Keratinocyte (primary cell): ENCODE data around the gene LDB2. TPM values are rescaled to one million over a fixed set of nuclear protein-coding genes. Genes with fewer than 3 reads are reported as not detected.

Experiments
- DNase-seq: peaks from one replicate; pipeline ENCODE4 v3.0.0-alpha.2; 2011; ENCODE audit warnings: low read depth, missing footprints, low spot score
- FAIRE-seq: peaks from 2 replicates; lab custom pipeline; 2011; peaks lifted over from hg19 to GRCh38; lab: Jason Lieb, UNC
- H2AFZ ChIP-seq: 2 replicates; pipeline ENCODE4 v1.6.0; 2012; ENCODE audit warnings: low read length, control low read depth, inconsistent platforms; ENCODE audit not compliant: control insufficient read depth
- H3K27ac ChIP-seq: 2 replicates; pipeline ENCODE4 v1.5.1; 2011; ENCODE audit warnings: low read length; ENCODE audit not compliant: control insufficient read depth, insufficient read depth
- H3K27me3 ChIP-seq: 3 replicates; pipeline ENCODE4 v1.6.0; 2011; ENCODE audit warnings: low read length; ENCODE audit not compliant: control insufficient read depth, insufficient read depth; ENCODE audit errors: extremely low read depth
- H3K36me3 ChIP-seq, 2 experiments: 2 replicates in 1 of 2; 3 replicates in 1 of 2; pipeline ENCODE4 v1.5.1; 2011; ENCODE audit warnings: low read length in 2 of 2, mild to moderate bottlenecking in 1 of 2; ENCODE audit not compliant: control insufficient read depth in 2 of 2, insufficient read depth in 2 of 2; ENCODE audit errors: extremely low read depth in 1 of 2
- H3K4me1 ChIP-seq: 3 replicates; pipeline ENCODE4 v1.5.1; 2011; ENCODE audit warnings: low read length; ENCODE audit not compliant: control insufficient read depth, insufficient read depth; ENCODE audit errors: extremely low read depth
- H3K4me2 ChIP-seq: 3 replicates; pipeline ENCODE4 v1.6.0; 2011; ENCODE audit warnings: low read depth, low read length; ENCODE audit not compliant: control insufficient read depth, insufficient read depth; ENCODE audit errors: extremely low read depth
- H3K4me3 ChIP-seq, 3 experiments: fragments of 200-600 bp in 1 of 3; sonication (generic) in 1 of 3; 2 replicates in 2 of 3; 3 replicates in 1 of 3; pipeline ENCODE4 v1.5.1; 2011 to 2016; ENCODE audit warnings: low read length in 3 of 3, mild to moderate bottlenecking in 3 of 3, control low read depth in 2 of 3, inconsistent platforms in 1 of 3, low read depth in 1 of 3, mixed read lengths in 1 of 3, mixed run types in 1 of 3, moderate library complexity in 1 of 3; ENCODE audit not compliant: control insufficient read depth in 2 of 3, insufficient read depth in 2 of 3; ENCODE audit errors: extremely low read depth in 1 of 3
- H3K79me2 ChIP-seq: 2 replicates; pipeline ENCODE4 v1.6.0; 2012; ENCODE audit warnings: low read length; ENCODE audit not compliant: control insufficient read depth, insufficient read depth
- H3K9ac ChIP-seq: 3 replicates; pipeline ENCODE4 v1.6.0; 2011; ENCODE audit warnings: low read length; ENCODE audit not compliant: control insufficient read depth, insufficient read depth; ENCODE audit errors: extremely low read depth
- H3K9me1 ChIP-seq: 3 replicates; pipeline ENCODE4 v1.6.0; 2011; ENCODE audit warnings: low read length; ENCODE audit not compliant: control insufficient read depth, insufficient read depth; ENCODE audit errors: extremely low read depth
- H3K9me3 ChIP-seq: 2 replicates; pipeline ENCODE4 v1.5.1; 2012; ENCODE audit warnings: low read depth, low read length; ENCODE audit not compliant: control insufficient read depth
- H4K20me1 ChIP-seq: 3 replicates; pipeline ENCODE4 v1.6.0; 2011; ENCODE audit warnings: low read length; ENCODE audit not compliant: control insufficient read depth, insufficient read depth; ENCODE audit errors: extremely low read depth
- EZH2 ChIP-seq: IDR thresholded peaks from one replicate; pipeline ENCODE4 v1.6.1; 2012; ENCODE audit warnings: inconsistent platforms, mild to moderate bottlenecking, low read length, moderate library complexity
- dilution Hi-C: fragments of 300-500 bp; cut with MboI; formaldehyde crosslinking; loops from one replicate; pipeline ENCODE4 v1.7.0; 2020; ENCODE audit warnings: low sequenced_read_pairs; ENCODE audit not compliant: extremely low pct_ligation_motif_present
- polyA plus RNA-seq, 5 experiments: library from polyadenylated mRNA; depleted of rRNA in 3 of 5; stranded (reverse) in 3 of 5; stranded (forward) in 1 of 5; unstranded in 1 of 5; fragments of >200 nt; gene quantifications; 1 replicate in 1 of 5; 2 replicates in 3 of 5; 3 replicates in 1 of 5; pipeline versions ENCODE4 v1.2.1 to v1.2.3, GENCODE V29; 2011 to 2012; ENCODE audit warnings: missing spikeins in 2 of 5, low read depth in 1 of 5, low replicate concordance in 1 of 5
- TF ChIP-seq, protein P1 (sequence below), 3 experiments: IDR thresholded peaks in 1 of 3; conservative IDR thresholded peaks in 1 of 3; optimal IDR thresholded peaks in 1 of 3; 2 replicates in 2 of 3; 3 replicates in 1 of 3; pipeline versions ENCODE3 to v1.5.1; 2011; ENCODE audit warnings: low read length in 3 of 3, mild to moderate bottlenecking in 3 of 3, moderate library complexity in 2 of 3, control low read depth in 1 of 3, inconsistent platforms in 1 of 3; ENCODE audit not compliant: insufficient read depth in 2 of 3; ENCODE audit errors: extremely low read depth in 1 of 3

LDB2 gene
- polyA plus RNA-seq, 1 donor (not counting 4 experiments of a cell fraction or from before 2014, with no cell fraction given) = not detected

DNA sequence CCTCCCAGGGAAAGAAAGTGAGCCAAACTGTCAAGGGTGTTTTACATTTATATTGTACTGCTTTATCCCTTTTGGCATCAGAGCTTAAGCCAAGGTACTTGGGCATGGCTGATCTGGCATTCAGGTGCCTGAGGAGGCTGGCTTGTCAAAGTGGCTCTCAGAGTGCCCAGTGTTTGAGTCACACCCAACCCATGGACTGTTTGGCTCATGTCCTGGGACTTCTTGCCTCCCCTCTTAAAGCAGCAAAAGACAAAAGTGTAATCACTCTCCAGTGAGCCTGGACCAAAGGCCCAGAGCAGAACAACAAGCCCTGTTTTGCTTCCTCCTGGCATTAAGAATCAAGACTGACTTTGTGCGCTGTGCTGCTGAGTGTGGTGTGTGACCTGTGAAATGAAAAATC lies 360.5 kb downstream of the LDB2 start:
- no peaks in the 10 kb centered on the region for H4K20me1 ChIP-seq
- H3K9me1 ChIP-seq = no peaks in the 10 kb centered on the region
- no peaks in the 10 kb centered on the region for H3K4me1 ChIP-seq
- TF ChIP-seq, protein P1, sequence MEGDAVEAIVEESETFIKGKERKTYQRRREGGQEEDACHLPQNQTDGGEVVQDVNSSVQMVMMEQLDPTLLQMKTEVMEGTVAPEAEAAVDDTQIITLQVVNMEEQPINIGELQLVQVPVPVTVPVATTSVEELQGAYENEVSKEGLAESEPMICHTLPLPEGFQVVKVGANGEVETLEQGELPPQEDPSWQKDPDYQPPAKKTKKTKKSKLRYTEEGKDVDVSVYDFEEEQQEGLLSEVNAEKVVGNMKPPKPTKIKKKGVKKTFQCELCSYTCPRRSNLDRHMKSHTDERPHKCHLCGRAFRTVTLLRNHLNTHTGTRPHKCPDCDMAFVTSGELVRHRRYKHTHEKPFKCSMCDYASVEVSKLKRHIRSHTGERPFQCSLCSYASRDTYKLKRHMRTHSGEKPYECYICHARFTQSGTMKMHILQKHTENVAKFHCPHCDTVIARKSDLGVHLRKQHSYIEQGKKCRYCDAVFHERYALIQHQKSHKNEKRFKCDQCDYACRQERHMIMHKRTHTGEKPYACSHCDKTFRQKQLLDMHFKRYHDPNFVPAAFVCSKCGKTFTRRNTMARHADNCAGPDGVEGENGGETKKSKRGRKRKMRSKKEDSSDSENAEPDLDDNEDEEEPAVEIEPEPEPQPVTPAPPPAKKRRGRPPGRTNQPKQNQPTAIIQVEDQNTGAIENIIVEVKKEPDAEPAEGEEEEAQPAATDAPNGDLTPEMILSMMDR (optimal IDR thresholded peaks at IDR 0.05 in 1 of 3, IDR thresholded peaks at IDR 0.05 in 1 of 3, conservative IDR thresholded peaks at IDR 0.05 in 1 of 3; ENCODE audit: extremely low read depth in 1 of 3, insufficient read depth in 2 of 3, low read length in 3 of 3) = no peak
- no peak for TF ChIP-seq EZH2
- no peak overlapping the region for H3K27ac ChIP-seq
- H3K4me3 ChIP-seq = no peak overlapping the region
- FAIRE-seq (no peak), DNase-seq (no peak)
- H3K9ac ChIP-seq = no peak overlapping the region
- H3K36me3 ChIP-seq = no peaks in the 10 kb centered on the region
- dilution Hi-C loops = loop anchor here (5.0 kb wide), 1 partner anchor 89 kb away; no protein-coding TSS in a partner anchor
- H3K4me2 ChIP-seq = no peak overlapping the region
- no peaks in the 10 kb centered on the region for H3K27me3 ChIP-seq
- H3K9me3 ChIP-seq = no peaks in the 10 kb centered on the region
- no peak overlapping the region for H2AFZ ChIP-seq
- no peaks in the 10 kb centered on the region for H3K79me2 ChIP-seq

- no peak overlapping the region for H3K9ac ChIP-seq
- DNase-seq (no peak), FAIRE-seq (no peak)
- dilution Hi-C loops = no loop called here
- no peaks in the 10 kb centered on the region for H4K20me1 ChIP-seq
- no peak overlapping the region for H3K4me2 ChIP-seq
- no peaks in the 10 kb centered on the region for H3K79me2 ChIP-seq
- no peak overlapping the region for H3K4me3 ChIP-seq
- H3K27ac ChIP-seq = no peak overlapping the region
- no peak for TF ChIP-seq EZH2
- TF ChIP-seq, protein P1 (optimal IDR thresholded peaks at IDR 0.05 in 1 of 3, IDR thresholded peaks at IDR 0.05 in 1 of 3, conservative IDR thresholded peaks at IDR 0.05 in 1 of 3; ENCODE audit: extremely low read depth in 1 of 3, insufficient read depth in 2 of 3, low read length in 3 of 3) = no peak
- H3K9me1 ChIP-seq = no peaks in the 10 kb centered on the region
- H2AFZ ChIP-seq = no peak overlapping the region
- H3K9me3 ChIP-seq = no peaks in the 10 kb centered on the region
- H3K4me1 ChIP-seq = no peaks in the 10 kb centered on the region
- H3K36me3 ChIP-seq = no peaks in the 10 kb centered on the region
- no peaks in the 10 kb centered on the region for H3K27me3 ChIP-seq
Observed at GRCh38 chr4:16532240-16532970, 366.0 kb downstream of the LDB2 start.
